SK-N-SH (cell line): ENCODE results near the gene GUCD1. TPM values are rescaled to one million over a fixed set of nuclear protein-coding genes. Genes with fewer than 3 reads are reported as not detected.

Source experiments
- CTCF ChIA-PET: fragments of 300-600, 350-600 bp; formaldehyde crosslinking; extraction: SDS; loops from one replicate; lab custom pipeline; 2021; lab: Yijun Ruan, JAX
- POLR2A ChIA-PET: fragments of 350-600 bp; sonication (Branson Sonifier 250); formaldehyde crosslinking; extraction: SDS; loops from one replicate; lab custom pipeline; 2020; ENCODE audit warnings: antibody characterized with exemption, inconsistent platforms; lab: Yijun Ruan, JAX
- DNase-seq: peaks from one replicate; pipeline ENCODE4 v3.0.0; 2012
- H2AFZ ChIP-seq: fragments of 200-600 bp; sonication (generic); 2 replicates; pipeline ENCODE4 v1.8.1; 2016; ENCODE audit warnings: antibody characterized with exemption, mild to moderate bottlenecking, low read depth
- H3F3A ChIP-seq: fragments of 200-600 bp; sonication (generic); replicated peaks from 2 replicates; pipeline ENCODE3; 2016; ENCODE audit warnings: antibody characterized with exemption, mild to moderate bottlenecking; ENCODE audit not compliant: insufficient read depth
- H3K27ac ChIP-seq, 2 experiments: fragments of 200-500 bp in 1 of 2; fragments of 200-600 bp in 1 of 2; sonication (Bioruptor generic) in 1 of 2; sonication (generic), shearing (Covaris generic) in 1 of 2; 2 replicates each; pipeline versions ENCODE4 v1.5.1 to v1.6.1; 2014 to 2016; ENCODE audit warnings: low read depth in 2 of 2, inconsistent platforms in 1 of 2, low read length in 1 of 2, mild to moderate bottlenecking in 1 of 2, mixed read lengths in 1 of 2
- H3K27me3 ChIP-seq: fragments of 200-600 bp; sonication (generic), shearing (Covaris generic); 2 replicates; pipeline ENCODE4 v1.6.1; 2016; ENCODE audit warnings: mixed run types; ENCODE audit not compliant: insufficient read depth
- H3K36me3 ChIP-seq, 2 experiments: fragments of 200-500 bp in 1 of 2; fragments of 200-600 bp in 1 of 2; sonication (Bioruptor generic) in 1 of 2; sonication (generic) in 1 of 2; replicated peaks in 1 of 2; 2 replicates each; pipeline versions ENCODE3 to v1.5.1; 2014 to 2016; ENCODE audit warnings: low read length in 1 of 2, mild to moderate bottlenecking in 1 of 2; ENCODE audit not compliant: insufficient read depth in 2 of 2, control insufficient read depth in 1 of 2
- H3K4me1 ChIP-seq, 2 experiments: fragments of 200-500 bp in 1 of 2; fragments of 200-600 bp in 1 of 2; sonication (Bioruptor generic) in 1 of 2; sonication (generic), shearing (Covaris generic) in 1 of 2; 2 replicates each; pipeline versions ENCODE4 v1.5.1 to v1.6.1; 2014 to 2016; ENCODE audit warnings: low read depth in 1 of 2, low read length in 1 of 2, mixed run types in 1 of 2; ENCODE audit not compliant: insufficient read depth in 2 of 2, control insufficient read depth in 1 of 2
- H3K4me2 ChIP-seq: fragments of 200-600 bp; sonication (generic), shearing (Covaris generic); 2 replicates; pipeline ENCODE4 v1.6.1; 2017; ENCODE audit warnings: mixed run types
- H3K4me3 ChIP-seq, 2 experiments: fragments of 200-500 bp in 1 of 2; fragments of 200-600 bp in 1 of 2; sonication (Bioruptor generic) in 1 of 2; sonication (generic), shearing (Covaris generic) in 1 of 2; 2 replicates each; pipeline versions ENCODE4 v1.5.1 to v1.8.1; 2014 to 2016; ENCODE audit warnings: low read depth in 2 of 2, inconsistent platforms in 1 of 2, low read length in 1 of 2, mild to moderate bottlenecking in 1 of 2, mixed read lengths in 1 of 2, moderate library complexity in 1 of 2
- H3K79me2 ChIP-seq: fragments of 200-600 bp; sonication (generic); 2 replicates; pipeline ENCODE4 v1.8.1; 2017; ENCODE audit warnings: mild to moderate bottlenecking; ENCODE audit not compliant: insufficient read depth
- H3K9ac ChIP-seq: fragments of 200-600 bp; sonication (generic); 2 replicates; pipeline ENCODE4 v1.6.1; 2017; ENCODE audit warnings: mixed run types
- H3K9me2 ChIP-seq: fragments of 200-600 bp; sonication (generic); 2 replicates; pipeline ENCODE4 v1.6.1; 2017; ENCODE audit warnings: mixed run types
- H3K9me3 ChIP-seq: fragments of 200-600 bp; sonication (generic); 2 replicates; pipeline ENCODE4 v1.6.1; 2017; ENCODE audit warnings: mixed run types, mild to moderate bottlenecking, moderate library complexity
- H4K20me1 ChIP-seq: fragments of 200-600 bp; sonication (generic); 2 replicates; pipeline ENCODE4 v1.6.1; 2017; ENCODE audit warnings: mild to moderate bottlenecking, mixed run types; ENCODE audit not compliant: insufficient read depth
- ELF1 ChIP-seq: IDR thresholded peaks from 2 replicates; pipeline ENCODE4 v1.4.0; 2012
- EZH2phosphoT487 ChIP-seq: fragments of 200-600 bp; sonication (generic); IDR thresholded peaks from 2 replicates; pipeline ENCODE4 v1.6.1; 2017; ENCODE audit warnings: low read depth, mixed run types, mild to moderate bottlenecking, antibody characterized with exemption, moderate library complexity, borderline replicate concordance
- FOSL2 ChIP-seq: IDR thresholded peaks from 2 replicates; pipeline ENCODE4 v1.4.0; 2012; ENCODE audit warnings: low read depth, mild to moderate bottlenecking, moderate library complexity, borderline replicate concordance
- FOXJ3 ChIP-seq: sonication (generic); formaldehyde crosslinking; IDR thresholded peaks from 2 replicates; pipeline ENCODE4 v1.5.1; 2020; ENCODE audit warnings: mild to moderate bottlenecking, missing genetic modification reagents
- GATA2 ChIP-seq: sonication (generic); formaldehyde crosslinking; IDR thresholded peaks from 2 replicates; pipeline ENCODE4 v1.5.0; 2020; ENCODE audit warnings: mild to moderate bottlenecking, missing genetic modification reagents
- MXI1 ChIP-seq: IDR thresholded peaks from 2 replicates; pipeline ENCODE4 v1.6.1; 2012; ENCODE audit warnings: mild to moderate bottlenecking, low read depth, low read length, improper control_type of control experiment
- NFIC ChIP-seq: IDR thresholded peaks from 2 replicates; pipeline ENCODE4 v1.4.0; 2012; ENCODE audit warnings: borderline replicate concordance
- POLR2AphosphoS5 ChIP-seq: IDR thresholded peaks from 2 replicates; pipeline ENCODE4 v1.6.1; 2012; ENCODE audit warnings: low read depth, low read length
- RAD21 ChIP-seq: IDR thresholded peaks from 2 replicates; pipeline ENCODE4 v1.6.1; 2012; ENCODE audit warnings: mild to moderate bottlenecking, low read length
- REST ChIP-seq: IDR thresholded peaks from 2 replicates; pipeline ENCODE4 v1.6.1; 2012; ENCODE audit warnings: mild to moderate bottlenecking, low read depth, low read length, moderate library complexity
- SIN3A ChIP-seq: IDR thresholded peaks from 2 replicates; pipeline ENCODE4 v1.6.1; 2012; ENCODE audit warnings: low read depth, mild to moderate bottlenecking, low read length, moderate library complexity, borderline replicate concordance
- TAF1 ChIP-seq: IDR thresholded peaks from 2 replicates; pipeline ENCODE4 v1.6.1; 2012; ENCODE audit warnings: low read depth, mild to moderate bottlenecking, low read length, moderate library complexity, borderline replicate concordance
- TCF12 ChIP-seq: IDR thresholded peaks from 2 replicates; pipeline ENCODE4 v1.4.0; 2012
- TEAD4 ChIP-seq: IDR thresholded peaks from 2 replicates; pipeline ENCODE4 v1.4.0; 2012; ENCODE audit warnings: mild to moderate bottlenecking, borderline replicate concordance; ENCODE audit not compliant: insufficient read depth
- USF1 ChIP-seq: IDR thresholded peaks from 2 replicates; pipeline ENCODE4 v1.4.0; 2012; ENCODE audit warnings: low read depth, borderline replicate concordance
- ZBTB33 ChIP-seq: IDR thresholded peaks from 2 replicates; pipeline ENCODE4 v1.4.0; 2012; ENCODE audit warnings: low read depth, borderline replicate concordance
- WGBS: methylation state at CpG from one replicate; pipeline ENCODE4 v1.1.6; 2017; ENCODE audit warnings: low lambda C conversion rate; 5-methylcytosine and 5-hydroxymethylcytosine counted together
- polyA plus RNA-seq, 3 experiments: library from polyadenylated mRNA; depleted of rRNA; stranded (reverse); fragments of >200 nt; gene quantifications; 2 replicates each; pipeline ENCODE4 v1.2.3, GENCODE V29; 2012
- TF ChIP-seq, protein P1 (sequence below): IDR thresholded peaks from 2 replicates; pipeline ENCODE4; 2012

Gene GUCD1
- polyA plus RNA-seq, 1 of the 3 experiments (the other 2 are of a cell fraction): 71.0 TPM

DNA sequence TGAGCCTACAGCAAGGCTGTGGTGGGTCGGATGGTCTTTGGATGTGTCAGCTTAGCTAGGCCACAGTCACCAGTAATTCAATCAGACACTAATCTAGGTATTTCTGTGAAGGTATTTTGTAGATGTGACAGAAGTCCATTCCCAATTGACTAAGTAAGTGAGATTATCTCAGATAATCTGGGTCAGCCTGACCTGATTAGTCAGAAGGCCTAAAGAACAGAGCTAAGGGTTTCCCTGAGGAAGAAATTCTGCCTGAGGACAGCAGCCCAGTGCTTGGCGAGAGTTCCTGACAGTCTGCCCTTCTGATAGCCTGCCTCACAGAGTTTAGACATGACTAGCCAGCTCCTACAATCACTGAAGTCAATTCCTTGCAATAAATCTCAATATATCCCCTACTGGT lies 28.7 kb downstream of the GUCD1 start:
- Histone ChIP-seq H3K9me2 (no peaks in the 10 kb centered on the region), H2AFZ (no peak overlapping the region), H3K4me2 (no peak overlapping the region), H3K4me1 (peaks cover 10 to 47% of the 10 kb centered on the region in 2 experiments; a peak in 2 of 4 replicates), H3K4me3 (no peak overlapping the region), H3K36me3 (no peaks in the 10 kb centered on the region), H3K27me3 (no peaks in the 10 kb centered on the region), H3F3A (no peaks in the 10 kb centered on the region), H4K20me1 (no peaks in the 10 kb centered on the region), H3K79me2 (no peaks in the 10 kb centered on the region), H3K27ac (no peak overlapping the region), H3K9me3 (no peaks in the 10 kb centered on the region), H3K9ac (no peak overlapping the region)
- no peak for DNase-seq
- ChIA-PET POLR2A (no interaction called here), CTCF (interaction anchor here (0.6 to 5.4 kb wide), 26 partner anchors 9 to 351 kb away, joined by 3 to 59 read pairs (median 3); no protein-coding TSS in a partner anchor)
- WGBS: 40% methylated on average over 1 of the region's 2 CpGs
- TF ChIP-seq FOXJ3 (CRISPR knock-in tag): no peak
- no peak for TF ChIP-seq EZH2phosphoT487
- no peak for TF ChIP-seq MXI1
- TF ChIP-seq, protein P1, sequence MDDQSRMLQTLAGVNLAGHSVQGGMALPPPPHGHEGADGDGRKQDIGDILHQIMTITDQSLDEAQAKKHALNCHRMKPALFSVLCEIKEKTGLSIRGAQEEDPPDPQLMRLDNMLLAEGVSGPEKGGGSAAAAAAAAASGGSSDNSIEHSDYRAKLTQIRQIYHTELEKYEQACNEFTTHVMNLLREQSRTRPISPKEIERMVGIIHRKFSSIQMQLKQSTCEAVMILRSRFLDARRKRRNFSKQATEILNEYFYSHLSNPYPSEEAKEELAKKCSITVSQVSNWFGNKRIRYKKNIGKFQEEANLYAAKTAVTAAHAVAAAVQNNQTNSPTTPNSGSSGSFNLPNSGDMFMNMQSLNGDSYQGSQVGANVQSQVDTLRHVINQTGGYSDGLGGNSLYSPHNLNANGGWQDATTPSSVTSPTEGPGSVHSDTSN: no peak

- 3% methylated on average over 10 of the region's 12 CpGs for WGBS
- POLR2A ChIA-PET: no interaction called here
- H3K27ac ChIP-seq: no peak overlapping the region; a peak in 1 of 4 replicates
- no peaks in the 10 kb centered on the region for H3K36me3 ChIP-seq
- no peaks in the 10 kb centered on the region for H4K20me1 ChIP-seq
- H2AFZ ChIP-seq: no peak overlapping the region
- H3K4me3 ChIP-seq: no peak overlapping the region; a peak in 1 of 4 replicates
- no peaks in the 10 kb centered on the region for H3K9me2 ChIP-seq
- no peaks in the 10 kb centered on the region for H3F3A ChIP-seq
- peak; percentile 77 for DNase-seq
- no peak overlapping the region for H3K4me2 ChIP-seq
- H3K9me3 ChIP-seq: no peaks in the 10 kb centered on the region
- CTCF ChIA-PET: interaction anchor here (0.6 to 5.4 kb wide), 24 partner anchors 9 to 350 kb away, joined by 3 to 59 read pairs (median 3); no protein-coding TSS in a partner anchor
- H3K4me1 ChIP-seq: peaks cover 10 to 47% of the 10 kb centered on the region in 2 experiments; a peak in 2 of 4 replicates
- no peak overlapping the region for H3K9ac ChIP-seq
- H3K27me3 ChIP-seq: no peaks in the 10 kb centered on the region
- H3K79me2 ChIP-seq: no peaks in the 10 kb centered on the region
- TF ChIP-seq TAF1 (no peak), POLR2AphosphoS5 (no peak), NFIC (peak; percentile 50; the same call in 1 of the 2 replicates), FOXJ3 (CRISPR knock-in tag) (no peak), ZBTB33 (no peak), MXI1 (no peak), REST (no peak), SIN3A (peak; percentile 69; the same call in 1 of the 2 replicates), RAD21 (peak; percentile 88), ELF1 (no peak), FOSL2 (no peak), TCF12 (peak; percentile 15; the same call in 1 of the 2 replicates), TEAD4 (no peak), USF1 (no peak), GATA2 (CRISPR knock-in tag) (no peak)
- TF ChIP-seq, protein P1: no peak
Measured at GRCh38 chr22:24525416-24526037, 29.4 kb downstream of the GUCD1 start.
